HG03558 (cell line): ENCODE results near the gene PRR18.

Experiments used
- ATAC-seq: cut with Tn5 transposase; IDR thresholded peaks from one replicate; pipeline ENCODE4 v1.9.1; 2021; ENCODE audit warnings: moderate number of reproducible peaks; ENCODE audit not compliant: unreplicated experiment; ENCODE audit errors: extremely low read depth

Gene PRR18

GRCh38 chr6:166334878-166335277, 26.7 kb upstream of the PRR18 start:
- ATAC-seq = no peak

GRCh38 chr6:166333172-166333995, 25.2 kb upstream of the PRR18 start:
- peak; percentile 57 for ATAC-seq

GRCh38 chr6:166331503-166332415, 23.6 kb upstream of the PRR18 start:
- ATAC-seq = no peak

- no peak for ATAC-seq
Measured at GRCh38 chr6:166330612-166331011, 22.4 kb upstream of the PRR18 start.

- no peak for ATAC-seq
Measured at GRCh38 chr6:166325383-166326042, 17.3 kb upstream of the PRR18 start.

- no peak for ATAC-seq
Measured at GRCh38 chr6:166323395-166323794, 15.2 kb upstream of the PRR18 start.

GRCh38 chr6:166318649-166319600, 10.7 kb upstream of the PRR18 start:
- no peak for ATAC-seq

GRCh38 chr6:166318227-166318626, 10.0 kb upstream of the PRR18 start:
- ATAC-seq = no peak

GRCh38 chr6:166317261-166318212, 9.3 kb upstream of the PRR18 start:
- no peak for ATAC-seq

GRCh38 chr6:166315436-166315835, 7.2 kb upstream of the PRR18 start:
- ATAC-seq = no peak

GRCh38 chr6:166314454-166314853, 6.3 kb upstream of the PRR18 start:
- ATAC-seq = no peak

- ATAC-seq = peak; percentile 87
Measured at GRCh38 chr6:166313255-166314070, 5.3 kb upstream of the PRR18 start.

GRCh38 chr6:166312832-166313231, 4.6 kb upstream of the PRR18 start:
- ATAC-seq = no peak

- no peak for ATAC-seq
Measured at GRCh38 chr6:166310634-166311033, 2.4 kb upstream of the PRR18 start.

- no peak for ATAC-seq
Measured at GRCh38 chr6:166309977-166310376, 1.8 kb upstream of the PRR18 start.

GRCh38 chr6:166308769-166309589, 787 bp upstream of the PRR18 start:
- ATAC-seq = no peak
